ENCODE measurements around the gene PPP1CC.

Gene PPP1CC

DNA sequence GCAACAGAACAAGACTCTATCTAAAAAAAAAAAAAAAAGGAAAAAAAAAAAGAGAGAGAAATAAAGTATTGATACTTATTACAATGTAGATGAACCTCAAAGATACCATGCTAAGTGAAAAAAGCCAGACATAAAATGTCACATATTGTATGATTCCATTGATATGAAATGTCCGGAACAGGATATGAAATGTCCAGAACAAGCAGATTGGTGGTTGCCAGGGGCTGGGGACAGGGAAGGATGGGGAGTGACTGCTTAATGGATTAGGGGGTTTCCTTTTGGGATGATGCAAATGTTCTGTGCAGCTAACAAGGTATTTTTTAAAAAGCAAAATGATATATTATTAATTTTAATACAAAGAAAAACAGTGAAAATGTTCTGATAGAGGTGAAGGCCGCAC lies 58.8 kb downstream of the PPP1CC start:
- no peak for DNase-seq

DNA sequence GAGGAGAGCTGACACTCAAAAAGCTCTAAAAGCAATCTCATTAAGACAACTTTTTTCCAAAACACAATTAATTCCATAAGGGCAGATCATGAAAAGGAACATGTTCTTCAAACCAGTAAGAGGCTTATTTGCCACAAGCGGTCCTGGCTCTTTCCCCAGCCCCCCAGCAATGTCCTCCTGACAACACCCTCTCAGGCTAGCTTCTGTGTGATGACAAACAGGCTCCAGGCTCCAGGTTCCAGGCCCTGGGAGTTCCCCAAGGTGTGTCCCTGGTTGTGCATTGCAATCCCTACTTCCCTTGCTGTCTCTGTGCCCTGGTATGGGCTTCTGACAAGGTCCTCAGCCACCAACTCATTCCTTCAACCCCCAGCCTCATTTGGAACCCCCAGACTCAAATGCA lies 62.7 kb downstream of the PPP1CC start:
- no peak for DNase-seq

DNA sequence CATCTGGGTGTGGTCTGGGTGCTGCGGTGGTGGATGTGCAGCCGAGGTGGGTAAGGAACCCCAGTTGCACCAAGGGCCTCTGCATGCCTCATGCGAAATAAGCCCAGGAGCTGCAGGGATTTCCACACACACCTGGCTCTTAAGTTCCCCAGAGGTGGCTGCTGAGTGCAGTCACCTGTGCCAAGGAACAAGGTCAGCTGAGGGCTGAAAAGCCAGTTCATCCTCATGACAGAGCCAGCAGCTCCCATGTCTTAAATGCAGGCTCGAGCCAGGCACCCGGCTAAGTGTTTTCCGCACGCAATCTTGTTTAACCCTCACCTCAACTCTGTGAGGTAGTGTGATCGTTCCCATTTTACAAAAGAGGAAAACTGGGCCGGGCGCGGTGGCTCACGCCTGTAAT lies 63.5 kb downstream of the PPP1CC start:
- no peak for DNase-seq

- DNase-seq, result no peak
Observed at GRCh38 chr12:110677982-110678381, 64.7 kb downstream of the PPP1CC start.

DNA sequence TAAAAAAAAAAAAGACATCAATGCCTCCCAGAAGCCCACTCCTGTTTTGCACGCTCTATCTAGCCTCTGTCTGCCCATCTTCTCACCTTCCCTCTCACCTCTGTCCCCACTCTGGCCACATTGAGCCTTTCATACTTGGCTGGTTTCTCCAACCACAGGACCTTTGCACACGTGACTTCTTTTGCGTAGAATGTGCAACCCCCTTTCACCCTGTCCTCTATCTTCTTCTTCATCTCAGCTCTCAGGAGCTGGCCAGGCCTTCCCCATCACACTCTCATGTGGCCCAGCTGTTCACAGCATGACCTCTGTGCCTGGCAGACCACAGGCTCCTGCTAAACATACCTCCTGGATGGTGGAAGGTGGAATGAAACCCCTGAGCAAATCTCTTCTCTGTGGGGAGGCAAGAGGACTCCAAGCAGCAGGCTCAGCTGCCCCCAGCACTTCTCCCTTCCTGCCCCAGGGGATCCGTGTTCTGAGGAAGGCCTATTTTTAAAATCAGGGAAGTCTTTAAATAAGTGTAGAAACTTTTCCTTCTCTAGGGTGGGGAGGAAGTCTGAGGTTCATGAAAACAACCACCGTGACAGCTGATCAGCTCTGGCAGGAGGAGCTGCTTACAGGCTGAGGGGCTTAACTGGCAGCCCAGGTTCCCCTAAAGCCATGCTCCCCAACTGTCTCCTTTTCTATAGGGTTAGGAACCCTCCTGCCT lies 65.3 kb downstream of the PPP1CC start:
- no peak for DNase-seq

DNA sequence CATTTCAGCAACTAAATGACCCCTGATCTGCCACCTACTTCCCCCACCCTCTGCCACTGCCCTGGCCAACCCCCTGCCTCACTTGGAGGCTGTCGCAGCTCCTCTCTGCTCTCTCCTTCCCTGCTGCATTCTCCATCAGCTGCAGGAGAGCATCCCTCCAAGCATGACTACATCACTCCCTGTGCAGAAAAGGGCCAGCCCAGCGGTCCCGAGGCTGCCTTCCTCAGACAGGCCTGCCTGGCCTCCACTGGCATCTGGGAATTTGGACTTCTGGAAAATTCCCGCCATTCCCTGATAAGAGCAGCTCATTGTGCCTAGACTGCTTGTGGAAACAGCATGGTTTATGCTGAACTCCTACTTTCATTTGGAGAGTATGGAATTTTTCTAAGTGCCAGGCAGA lies 66.5 kb downstream of the PPP1CC start:
- no peak for DNase-seq

GRCh38 chr12:110670161-110670701 lies 72.5 kb downstream of the PPP1CC start:
- DNase-seq, result peak; percentile 66

Measured in stimulated activated CD4-positive, alpha-beta T cell treated with anti-CD3 and anti-CD28 coated beads, Interleukin-15, amount 100 ng/mL, for 24 hours (primary cell).